ENCODE data around the gene SSPN. TPM values are rescaled to one million over a fixed set of nuclear protein-coding genes. Genes with fewer than 3 reads are reported as not detected.

SSPN gene
- total and polyA plus RNA-seq, 9 of the 15 experiments (the other 6 are each of a cell fraction or from before 2014, with no cell fraction given), result 0.40 TPM; not detected in 8

DNA sequence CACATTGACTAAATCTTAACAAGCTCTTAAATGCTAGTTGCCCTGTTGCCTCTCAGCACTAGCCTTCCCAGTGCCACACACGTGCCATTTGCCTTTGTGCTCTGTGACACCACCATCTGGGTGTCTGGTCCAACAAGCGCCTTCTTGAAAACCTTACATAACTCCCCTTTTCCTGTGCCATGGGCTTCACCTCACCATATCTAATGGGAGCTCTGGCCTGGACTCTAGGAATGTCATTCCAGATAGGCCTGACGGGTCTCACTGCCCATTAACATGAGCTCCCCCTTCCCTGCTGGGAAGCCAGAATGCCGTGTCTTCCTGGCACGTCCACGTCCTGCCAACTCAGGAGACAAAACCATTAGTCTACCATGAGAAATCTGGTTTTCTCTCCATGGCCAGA is 24.4 kb downstream of the SSPN start (continued):
- TF ChIP-seq, protein P1, sequence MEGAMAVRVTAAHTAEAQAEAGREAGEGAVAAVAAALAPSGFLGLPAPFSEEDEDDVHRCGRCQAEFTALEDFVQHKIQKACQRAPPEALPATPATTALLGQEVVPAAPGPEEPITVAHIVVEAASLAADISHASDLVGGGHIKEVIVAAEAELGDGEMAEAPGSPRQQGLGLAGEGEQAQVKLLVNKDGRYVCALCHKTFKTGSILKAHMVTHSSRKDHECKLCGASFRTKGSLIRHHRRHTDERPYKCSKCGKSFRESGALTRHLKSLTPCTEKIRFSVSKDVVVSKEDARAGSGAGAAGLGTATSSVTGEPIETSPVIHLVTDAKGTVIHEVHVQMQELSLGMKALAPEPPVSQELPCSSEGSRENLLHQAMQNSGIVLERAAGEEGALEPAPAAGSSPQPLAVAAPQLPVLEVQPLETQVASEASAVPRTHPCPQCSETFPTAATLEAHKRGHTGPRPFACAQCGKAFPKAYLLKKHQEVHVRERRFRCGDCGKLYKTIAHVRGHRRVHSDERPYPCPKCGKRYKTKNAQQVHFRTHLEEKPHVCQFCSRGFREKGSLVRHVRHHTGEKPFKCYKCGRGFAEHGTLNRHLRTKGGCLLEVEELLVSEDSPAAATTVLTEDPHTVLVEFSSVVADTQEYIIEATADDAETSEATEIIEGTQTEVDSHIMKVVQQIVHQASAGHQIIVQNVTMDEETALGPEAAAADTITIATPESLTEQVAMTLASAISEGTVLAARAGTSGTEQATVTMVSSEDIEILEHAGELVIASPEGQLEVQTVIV (CRISPR knock-in tag; IDR thresholded peaks at IDR 0.05; ENCODE audit: borderline replicate concordance), result no peak
- TF ChIP-seq ELF2 (CRISPR knock-in tag; IDR thresholded peaks at IDR 0.05) (no peak), USF1 (CRISPR knock-in tag; IDR thresholded peaks at IDR 0.05) (no peak)

DNA sequence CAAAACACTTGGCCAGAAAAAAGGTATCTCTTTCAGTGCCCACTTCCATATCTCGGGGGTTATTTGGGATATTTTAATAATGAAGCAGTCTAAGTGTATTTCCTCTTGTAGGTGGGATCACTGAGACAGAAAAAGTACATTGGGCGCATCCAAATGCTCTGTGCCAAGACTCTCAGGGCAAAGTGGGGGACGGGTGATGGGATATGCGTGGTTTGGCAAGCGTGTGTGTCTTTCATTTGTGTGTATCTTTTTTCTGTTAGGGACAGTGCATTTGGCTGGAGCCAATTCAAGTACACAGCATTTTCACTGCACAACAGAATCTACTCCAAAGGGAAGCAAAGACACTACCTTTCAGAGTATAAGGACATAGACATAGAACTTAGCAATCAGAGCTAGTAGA is 29.3 kb downstream of the SSPN start:
- Histone ChIP-seq H3K9ac (ENCODE audit: insufficient read depth in 1 of 2, low read depth in 2 of 2, low read length in 2 of 2) (no peak overlapping the region), H3K79me2 (ENCODE audit: control insufficient read depth, insufficient read depth, low read length) (no peaks in the 10 kb centered on the region), H4K20me1 (replicated peaks; ENCODE audit: control insufficient read depth, insufficient read depth, low read length) (no peaks in the 10 kb centered on the region), H3K9me1 (ENCODE audit: control insufficient read depth, insufficient read depth, low read length) (no peaks in the 10 kb centered on the region), H3K4me3 (no peak overlapping the region), H2AFZ (ENCODE audit: low read depth, low read length) (no peak overlapping the region), H3K4me2 (ENCODE audit: insufficient read depth, low read length) (no peak overlapping the region), H3K27me3 (ENCODE audit: control insufficient read depth in 2 of 2, insufficient read depth in 2 of 2, low read length in 2 of 2) (peaks cover 11 to 21% of the 10 kb centered on the region in 2 experiments; a peak in 4 of 5 replicates), H3K36me3 (ENCODE audit: control insufficient read depth, insufficient read depth, low read length) (no peaks in the 10 kb centered on the region), H3K4me1 (replicated peaks in 1 of 2; ENCODE audit: control insufficient read depth in 2 of 2, insufficient read depth in 2 of 2, low read length in 2 of 2) (peaks cover 0 to 6% of the 10 kb centered on the region in 2 experiments; a peak in 1 of 5 replicates), H3K27ac (ENCODE audit: extremely low read depth, low read depth, low read length) (no peak overlapping the region), H3K9me3 (replicated peaks; ENCODE audit: control insufficient read depth, insufficient read depth, low read depth, low read length) (no peaks in the 10 kb centered on the region)
- ChIA-PET CTCF (ENCODE audit: low intra/inter-chr PET ratio) (no interaction called here), POLR2A (no interaction called here)
- 0% methylated on average over 5 of the region's 5 CpGs for WGBS (ENCODE audit: insufficient coverage, low coverage, missing lambda C conversion rate)
- ATAC-seq (no peak), FAIRE-seq (no peak), DNase-seq (ENCODE audit: extremely low read depth in 1 of 4, low spot score in 3 of 4) (no peak)
- in situ Hi-C loops (cut with MboI), result no loop called here
- no TSS peak for BruUV-seq (replicated peaks)
- intact Hi-C loops (cut with micrococcal nuclease), result no loop called here
- TF ChIP-seq THAP12 (CRISPR knock-in tag; IDR thresholded peaks at IDR 0.05) (no peak), ZNF324 (CRISPR knock-in tag; IDR thresholded peaks at IDR 0.05) (no peak), ESRRB (CRISPR knock-in tag; IDR thresholded peaks at IDR 0.05; ENCODE audit: borderline replicate concordance) (no peak), CREBBP (IDR thresholded peaks at IDR 0.05; ENCODE audit: low read depth, low read length) (no peak), ZFP36 (IDR thresholded peaks at IDR 0.05; ENCODE audit: low read depth, low read length, partially characterized antibody) (no peak), ZBTB11 (CRISPR knock-in tag; IDR thresholded peaks at IDR 0.05) (no peak)
- TF ChIP-seq, protein P2, sequence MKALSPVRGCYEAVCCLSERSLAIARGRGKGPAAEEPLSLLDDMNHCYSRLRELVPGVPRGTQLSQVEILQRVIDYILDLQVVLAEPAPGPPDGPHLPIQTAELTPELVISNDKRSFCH (CRISPR knock-in tag; IDR thresholded peaks at IDR 0.05), result no peak
- TF ChIP-seq, protein P2 (tag; IDR thresholded peaks at IDR 0.05), result no peak

Data from K562 (cell line).